Gastroesophageal sphincter (tissue), 3 donors: ENCODE data around the gene MYPOP.

Experiments used
- CTCF ChIP-seq, 4 experiments: fragments of 200-600 bp in 2 of 4; fragments of 450-650 bp in 2 of 4; sonication (generic) in 1 of 4; IDR thresholded peaks; one replicate each; pipeline ENCODE4 v1.5.1; 2017 to 2019; ENCODE audit warnings: antibody characterized with exemption in 4 of 4, mild to moderate bottlenecking in 2 of 4, moderate library complexity in 2 of 4
- EP300 ChIP-seq: sonication (generic); formaldehyde crosslinking; IDR thresholded peaks from one replicate; pipeline ENCODE4 v1.6.1; 2017; ENCODE audit warnings: antibody characterized with exemption, mild to moderate bottlenecking
- POLR2A ChIP-seq, 2 donors: fragments of 450-650 bp; IDR thresholded peaks; one replicate each; pipeline ENCODE4 v1.6.1; 2017; ENCODE audit warnings: antibody characterized with exemption in 2 of 2, mild to moderate bottlenecking in 2 of 2, moderate library complexity in 1 of 2
- POLR2AphosphoS5 ChIP-seq: sonication (generic); formaldehyde crosslinking; IDR thresholded peaks from one replicate; pipeline ENCODE4 v1.6.1; 2017; ENCODE audit warnings: antibody characterized with exemption

DNA sequence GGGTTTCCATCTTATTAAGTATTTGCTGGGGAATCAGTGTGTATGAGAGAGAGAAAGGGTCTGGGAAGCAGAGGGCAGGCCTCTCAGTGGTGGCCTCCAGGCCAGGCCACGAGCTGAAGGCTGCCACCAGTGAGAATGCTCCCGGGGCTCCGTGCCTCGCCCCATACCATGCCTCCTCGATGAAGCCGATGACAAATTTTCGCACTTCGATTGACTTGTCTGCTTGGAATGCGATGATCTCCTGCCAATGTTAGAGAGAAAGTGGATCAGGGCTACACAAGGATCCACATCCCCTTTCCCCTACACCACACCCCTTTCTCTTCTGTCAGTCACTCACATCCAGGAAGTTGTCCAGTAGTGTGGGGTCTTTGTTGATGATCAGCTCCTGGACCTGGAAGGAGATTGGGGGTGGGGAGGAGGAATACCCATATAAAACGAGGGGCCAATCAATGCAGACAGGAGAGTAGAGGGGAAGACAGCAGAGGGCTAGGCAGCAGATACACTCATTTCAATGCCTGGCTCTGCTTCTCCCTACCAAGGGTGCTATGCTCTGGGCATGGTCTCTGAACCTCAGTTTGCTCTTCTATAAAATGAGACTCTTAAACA lies 50.2 kb downstream of the MYPOP start:
- TF ChIP-seq CTCF (IDR thresholded peaks at IDR 0.05) (no peak), POLR2A (IDR thresholded peaks at IDR 0.05) (no peak), EP300 (no peak), POLR2AphosphoS5 (no peak)
